Measurements from ENCODE around the gene NDUFA9. TPM values are rescaled to one million over a fixed set of nuclear protein-coding genes. Genes with fewer than 3 reads are reported as not detected.

NDUFA9 gene
- total RNA-seq, 1 donor from 2014 or later = 54.2 TPM

DNA sequence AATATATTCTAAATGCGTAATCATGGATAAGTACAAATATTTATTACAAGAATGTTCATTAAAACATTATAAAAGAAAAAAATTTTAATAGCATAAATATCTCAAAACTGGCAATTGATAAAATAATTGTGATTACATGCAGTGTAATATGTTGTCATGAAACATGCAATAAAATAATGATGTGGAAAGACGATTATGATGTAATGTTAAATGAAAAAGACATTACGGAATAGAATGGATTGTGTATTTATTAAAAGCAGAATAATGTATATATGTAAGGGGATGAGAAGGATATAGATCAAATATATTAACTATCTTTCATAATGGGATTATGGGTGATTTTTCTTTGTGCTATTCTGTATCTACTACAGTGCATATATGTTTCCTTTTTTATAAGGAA lies 32.8 kb downstream of the NDUFA9 start:
- intact Hi-C loops (cut with DNase I) = no loop called here
- DNase-seq (ENCODE audit: low spot score) = no peak
- ATAC-seq = no peak

DNA sequence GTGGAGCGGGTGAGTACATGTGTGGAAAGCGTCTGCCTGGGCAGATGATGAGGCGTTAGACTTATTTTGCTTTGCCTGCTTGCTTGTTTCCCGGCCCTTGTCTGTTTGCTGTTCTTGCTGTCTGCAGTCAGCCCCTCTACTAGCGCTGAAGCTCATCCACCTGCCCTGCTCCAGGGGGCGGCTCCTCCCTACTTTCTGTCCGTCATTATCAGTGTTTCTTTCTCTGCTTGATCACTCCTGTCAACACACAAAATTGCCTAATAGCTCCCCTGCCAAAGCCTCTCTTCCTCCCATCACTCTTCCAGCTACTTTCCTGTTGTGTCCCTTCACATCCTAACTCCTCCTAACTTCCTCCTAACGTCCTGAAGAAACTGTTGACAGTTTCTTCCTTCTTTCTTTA lies 36.4 kb downstream of the NDUFA9 start:
- DNase-seq (ENCODE audit: low spot score) = no peak
- intact Hi-C loops (cut with DNase I) = no loop called here
- no peak for ATAC-seq

DNA sequence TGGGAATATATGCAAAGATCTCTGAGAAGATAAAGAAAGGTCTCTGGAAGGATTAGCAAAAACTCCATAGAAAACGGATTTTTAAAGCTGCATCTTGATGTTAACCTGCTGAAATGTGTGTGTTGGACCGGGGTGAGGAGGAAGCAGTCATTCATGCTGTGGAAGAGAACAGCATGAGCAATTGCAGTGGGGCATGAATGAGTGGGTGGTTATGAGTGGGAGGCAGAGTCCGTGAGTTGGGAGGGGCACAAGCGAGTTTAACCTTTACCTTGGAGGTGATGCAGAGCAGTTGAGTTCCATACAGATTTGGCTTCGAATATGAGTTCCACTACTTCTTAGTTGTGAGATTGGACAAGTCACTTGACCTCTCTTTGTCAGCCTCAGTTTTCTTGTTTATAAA lies 41.8 kb downstream of the NDUFA9 start:
- intact Hi-C loops (cut with DNase I) = no loop called here
- no peak for DNase-seq (ENCODE audit: low spot score)
- no peak for ATAC-seq

Other genes with a start within 250 kb of the NDUFA9 start
- not detected for gene FGF6, start 203.3 kb upstream of the NDUFA9 start, total RNA-seq
- 1.4 TPM for gene RAD51AP1, start 110.2 kb upstream of the NDUFA9 start, total RNA-seq
- 24.8 TPM for gene DYRK4, start 86.9 kb upstream of the NDUFA9 start, total RNA-seq
- 2.4 TPM for gene AKAP3, start 63 bp upstream of the NDUFA9 start, total RNA-seq
- gene GALNT8, start 71.3 kb downstream of the NDUFA9 start, total RNA-seq = 3.7 TPM

All from sciatic nerve (tissue), 2 donors.